GM06990 (cell line): ENCODE measurements around the gene PDE11A.

Experiments used
- DNase-seq: peaks from one replicate; pipeline ENCODE4 v3.0.0-alpha.2; 2011; ENCODE audit not compliant: insufficient read length; ENCODE audit errors: extremely low read depth
- H3K27me3 ChIP-seq: replicated peaks from 2 replicates; pipeline ENCODE4 v1.6.0; 2011; ENCODE audit warnings: low read length; ENCODE audit not compliant: control insufficient read depth, insufficient read depth
- H3K36me3 ChIP-seq: 2 replicates; pipeline ENCODE4 v1.5.1; 2011; ENCODE audit warnings: low read length; ENCODE audit not compliant: control insufficient read depth, insufficient read depth
- H3K4me3 ChIP-seq: replicated peaks from 2 replicates; pipeline ENCODE4 v1.5.1; 2011; ENCODE audit warnings: low read depth, mild to moderate bottlenecking, control low read depth, low read length
- CTCF ChIP-seq: IDR thresholded peaks from 2 replicates; pipeline ENCODE4 v1.5.1; 2011; ENCODE audit warnings: low read length, control low read depth, mild to moderate bottlenecking, inconsistent platforms; ENCODE audit not compliant: insufficient read depth, poor library complexity, severe bottlenecking

Gene PDE11A

GRCh38 chr2:177984749-177985148 lies 87.8 kb downstream of the PDE11A start:
- no peak overlapping the region for H3K4me3 ChIP-seq
- DNase-seq, result no peak
- no peaks in the 10 kb centered on the region for H3K36me3 ChIP-seq
- TF ChIP-seq CTCF, result no peak
- H3K27me3 ChIP-seq, result no peaks in the 10 kb centered on the region; the same call in 1 of the 2 replicates

GRCh38 chr2:177983183-177983788 lies 89.3 kb downstream of the PDE11A start:
- H3K36me3 ChIP-seq, result no peaks in the 10 kb centered on the region
- TF ChIP-seq CTCF, result peak; percentile 91
- no peak overlapping the region for H3K4me3 ChIP-seq
- no peak for DNase-seq
- no peaks in the 10 kb centered on the region; the same call in 1 of the 2 replicates for H3K27me3 ChIP-seq

- no peak for DNase-seq
- Histone ChIP-seq H3K36me3 (no peaks in the 10 kb centered on the region), H3K27me3 (no peaks in the 10 kb centered on the region), H3K4me3 (no peak overlapping the region)
- no peak for TF ChIP-seq CTCF
Observed at GRCh38 chr2:177972782-177973181, 99.8 kb downstream of the PDE11A start.

- TF ChIP-seq CTCF, result no peak
- Histone ChIP-seq H3K36me3 (no peaks in the 10 kb centered on the region), H3K27me3 (no peaks in the 10 kb centered on the region), H3K4me3 (no peak overlapping the region)
- DNase-seq, result no peak
Observed at GRCh38 chr2:177972123-177972522, 100.5 kb downstream of the PDE11A start.

- no peak overlapping the region for H3K4me3 ChIP-seq
- no peaks in the 10 kb centered on the region for H3K36me3 ChIP-seq
- TF ChIP-seq CTCF, result no peak
- DNase-seq, result no peak
- no peaks in the 10 kb centered on the region for H3K27me3 ChIP-seq
Observed at GRCh38 chr2:177970670-177971454, 101.7 kb downstream of the PDE11A start.
